Trophoblast cell (in vitro differentiated cells and primary cell): Measurements from ENCODE around the gene COA3.

Experiments used
- DNase-seq, 2 donors: peaks; one replicate each; pipeline ENCODE4 v3.0.0-alpha.2; 2016
- H2AFZ ChIP-seq: 2 replicates; pipeline ENCODE4 v1.6.1; 2013; ENCODE audit warnings: low read length, moderate library complexity, mild to moderate bottlenecking; ENCODE audit not compliant: insufficient read depth, poor library complexity
- H2AK5ac ChIP-seq: 2 replicates; pipeline ENCODE4 v1.6.1; 2013; ENCODE audit warnings: mild to moderate bottlenecking, low read length
- H2BK120ac ChIP-seq: 2 replicates; pipeline ENCODE4 v1.6.1; 2013; ENCODE audit warnings: low read length, mild to moderate bottlenecking, moderate library complexity; ENCODE audit not compliant: insufficient read depth, poor library complexity
- H2BK12ac ChIP-seq: 2 replicates; pipeline ENCODE4 v1.6.1; 2013; ENCODE audit warnings: mild to moderate bottlenecking, low read length, moderate library complexity
- H2BK5ac ChIP-seq: 2 replicates; pipeline ENCODE4 v1.6.1; 2013; ENCODE audit warnings: low read length, low read depth, moderate library complexity, mild to moderate bottlenecking; ENCODE audit not compliant: poor library complexity
- H3K14ac ChIP-seq: 2 replicates; pipeline ENCODE4 v1.6.1; 2013; ENCODE audit warnings: mild to moderate bottlenecking, low read length
- H3K18ac ChIP-seq: 2 replicates; pipeline ENCODE4 v1.6.1; 2013; ENCODE audit warnings: mild to moderate bottlenecking, low read length
- H3K23ac ChIP-seq: 2 replicates; pipeline ENCODE4 v1.6.1; 2013; ENCODE audit warnings: low read length
- H3K27ac ChIP-seq: 2 replicates; pipeline ENCODE4 v1.5.1; 2013; ENCODE audit warnings: low read depth, mild to moderate bottlenecking, inconsistent platforms, low read length, moderate library complexity
- H3K27me3 ChIP-seq: 2 replicates; pipeline ENCODE4 v1.6.1; 2013; ENCODE audit warnings: inconsistent platforms, mild to moderate bottlenecking, low read length, moderate library complexity; ENCODE audit not compliant: insufficient read depth
- H3K36me3 ChIP-seq, 2 experiments: 1 replicate in 1 of 2; 2 replicates in 1 of 2; pipeline ENCODE4 v1.6.1; 2013; ENCODE audit warnings: low read length in 2 of 2, mild to moderate bottlenecking in 2 of 2, moderate library complexity in 1 of 2; ENCODE audit not compliant: insufficient read depth in 2 of 2, control insufficient read depth in 1 of 2
- H3K4ac ChIP-seq: 2 replicates; pipeline ENCODE4 v1.6.1; 2013; ENCODE audit warnings: low read depth, mild to moderate bottlenecking, low read length, moderate library complexity
- H3K4me1 ChIP-seq, 2 experiments: 1 replicate in 1 of 2; 2 replicates in 1 of 2; pipeline ENCODE4 v1.6.1; 2013; ENCODE audit warnings: low read length in 2 of 2, mild to moderate bottlenecking in 2 of 2, moderate library complexity in 1 of 2; ENCODE audit not compliant: insufficient read depth in 2 of 2, control insufficient read depth in 1 of 2
- H3K4me2 ChIP-seq: 2 replicates; pipeline ENCODE4 v1.6.1; 2013; ENCODE audit warnings: inconsistent platforms, mild to moderate bottlenecking, low read length, moderate library complexity
- H3K4me3 ChIP-seq: 2 replicates; pipeline ENCODE4 v1.5.1; 2013; ENCODE audit warnings: mild to moderate bottlenecking, low read depth, low read length, inconsistent platforms
- H3K79me1 ChIP-seq: one replicate; pipeline ENCODE4 v1.6.1; 2013; ENCODE audit warnings: low read length
- H3K79me2 ChIP-seq: 2 replicates; pipeline ENCODE4 v1.6.1; 2013; ENCODE audit warnings: low read length, mild to moderate bottlenecking; ENCODE audit not compliant: control insufficient read depth, insufficient read depth, poor library complexity
- H3K9ac ChIP-seq: 2 replicates; pipeline ENCODE4 v1.6.1; 2013; ENCODE audit warnings: mild to moderate bottlenecking, low read length
- H3K9me3 ChIP-seq: 2 replicates; pipeline ENCODE4 v1.6.1; 2013; ENCODE audit warnings: low read depth, mild to moderate bottlenecking, control low read depth, inconsistent platforms, low read length; ENCODE audit not compliant: insufficient read depth
- H4K12ac ChIP-seq: 2 replicates; pipeline ENCODE4 v1.6.1; 2013; ENCODE audit warnings: low read depth, mild to moderate bottlenecking, low read length, moderate library complexity
- H4K8ac ChIP-seq: 2 replicates; pipeline ENCODE4 v1.6.1; 2013; ENCODE audit warnings: low read depth, mild to moderate bottlenecking, low read length, moderate library complexity
- H4K91ac ChIP-seq: one replicate; pipeline ENCODE4 v1.6.1; 2013; ENCODE audit warnings: low read depth, mild to moderate bottlenecking, low read length, moderate library complexity
- WGBS: extraction: QIAGEN DNeasy Blood & Tissue Kit; methylation state at CpG from one replicate; pipeline ENCODE4 v1.1.7; 2013; ENCODE audit warnings: missing lambda C conversion rate; ENCODE audit not compliant: insufficient read length, insufficient coverage; ENCODE audit errors: extremely low coverage; 5-methylcytosine and 5-hydroxymethylcytosine counted together

The COA3 gene

DNA sequence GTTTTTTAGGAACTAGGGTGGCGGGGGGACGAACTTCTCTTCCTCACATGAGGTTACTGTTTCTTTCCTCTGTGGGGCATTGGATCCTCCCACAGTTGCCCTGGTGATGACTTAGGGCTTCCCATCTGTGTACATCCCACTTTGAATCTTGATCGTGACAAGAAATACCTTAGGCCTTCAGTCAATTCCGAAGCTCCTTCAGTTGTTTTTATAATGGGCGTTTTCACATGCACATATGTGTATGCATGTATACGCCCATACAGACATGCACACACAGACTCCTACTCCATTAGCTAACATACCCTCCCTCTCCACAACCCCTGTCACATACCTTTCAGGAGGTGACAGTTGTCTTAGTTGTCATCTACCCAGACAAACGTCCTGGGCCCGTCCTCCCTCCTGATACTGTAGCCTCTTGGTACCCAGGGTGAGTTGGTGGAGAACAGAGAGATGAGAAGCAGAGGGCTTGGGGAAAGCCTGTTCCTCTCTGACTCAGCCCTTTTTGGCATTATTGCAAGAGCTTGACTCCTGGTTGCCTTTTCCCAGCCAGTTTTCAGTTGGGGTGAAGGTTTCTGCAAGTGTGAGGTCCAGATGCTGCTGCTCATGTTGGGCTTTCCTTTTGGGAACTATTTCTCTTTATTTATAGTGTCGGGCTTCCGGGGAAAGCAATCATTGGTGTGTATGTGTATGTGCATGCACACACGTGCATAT, 43.6 kb upstream of the COA3 start:
- Histone ChIP-seq H4K8ac (no peak overlapping the region), H2BK5ac (no peak overlapping the region), H3K9ac (no peak overlapping the region), H3K23ac (no peak overlapping the region), H3K36me3 (peaks cover 51 to 70% of the 10 kb centered on the region in 2 experiments), H3K9me3 (no peaks in the 10 kb centered on the region), H3K4me1 (no peaks in the 10 kb centered on the region), H4K12ac (no peak overlapping the region), H3K4me2 (no peak overlapping the region), H4K91ac (no peak overlapping the region), H3K4me3 (no peak overlapping the region), H3K79me1 (no peaks in the 10 kb centered on the region), H2AFZ (no peak overlapping the region), H2BK12ac (no peak overlapping the region), H2AK5ac (no peak overlapping the region), H3K27ac (no peak overlapping the region), H3K14ac (no peak overlapping the region), H3K4ac (no peak overlapping the region), H2BK120ac (no peak overlapping the region), H3K27me3 (no peaks in the 10 kb centered on the region), H3K79me2 (no peaks in the 10 kb centered on the region), H3K18ac (no peak overlapping the region)
- no peak for DNase-seq
- WGBS = no CpG with 5 or more reads among the region's 11 CpGs

DNA sequence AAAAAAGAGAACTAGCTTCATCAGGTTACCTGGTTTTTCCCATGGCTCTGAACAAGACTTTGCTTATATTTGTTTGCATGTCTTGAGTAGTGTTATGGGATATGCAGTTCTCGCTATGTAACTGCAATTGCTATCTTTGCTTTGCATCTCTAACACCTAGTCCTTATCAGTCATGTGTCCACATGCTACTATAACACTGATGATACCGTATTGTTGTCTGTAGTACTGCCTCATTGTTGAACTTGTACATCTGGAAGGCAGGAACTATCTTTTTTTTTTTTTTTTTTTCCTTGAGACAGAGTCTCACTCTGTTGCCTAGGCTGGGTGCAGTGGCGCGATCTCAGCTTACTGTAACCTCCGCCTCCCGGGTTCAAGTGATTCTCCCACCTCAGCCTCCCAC, 37.2 kb upstream of the COA3 start:
- no peak overlapping the region for H3K4me2 ChIP-seq
- no peak overlapping the region for H3K23ac ChIP-seq
- H2BK120ac ChIP-seq = no peak overlapping the region

DNA sequence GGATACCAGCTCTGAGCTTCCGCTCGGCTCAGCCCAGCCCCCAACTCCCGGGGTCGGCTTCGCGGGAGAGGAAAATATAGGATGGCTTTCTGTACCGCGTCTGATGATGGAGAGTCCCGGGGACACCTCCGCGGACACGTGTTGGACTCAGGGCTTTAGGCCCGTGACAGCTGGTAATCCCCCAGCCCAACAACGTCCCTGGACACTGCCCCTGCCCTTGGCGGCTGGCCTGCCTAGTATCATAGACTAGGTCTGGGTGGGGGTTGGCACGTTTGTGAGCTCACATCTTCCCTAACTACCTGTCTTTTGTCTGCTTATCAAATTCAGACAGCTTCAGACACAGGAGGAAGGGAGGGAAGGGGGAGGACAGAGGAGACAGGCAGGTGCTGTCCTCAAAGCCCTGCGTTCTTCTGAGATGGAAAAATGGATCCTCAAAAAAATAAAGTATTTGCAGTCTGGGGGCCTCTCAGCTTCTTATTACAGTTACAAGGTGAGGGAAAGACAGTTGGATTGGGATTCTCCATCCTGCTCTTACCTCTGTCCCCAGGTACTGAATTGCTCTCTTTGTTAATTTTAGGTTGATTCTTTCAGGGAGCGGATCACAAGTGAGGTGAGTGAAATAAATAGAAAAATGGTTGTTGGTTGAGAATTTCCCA, 35.4 kb upstream of the COA3 start:
- peak in 1 of 2 donors; percentile 9 for DNase-seq
- H3K27ac ChIP-seq = no peak overlapping the region
- peak overlapping the region; percentile 90 for H2AFZ ChIP-seq
- H3K14ac ChIP-seq = peak overlapping the region; percentile 48
- H4K91ac ChIP-seq = peak overlapping the region; percentile 71
- H4K8ac ChIP-seq = peak overlapping the region; percentile 95
- peak overlapping the region; percentile 44 for H3K18ac ChIP-seq
- peaks cover 19 to 37% of the 10 kb centered on the region in 2 experiments for H3K36me3 ChIP-seq
- H2AK5ac ChIP-seq = peak overlapping the region; percentile 16
- peak overlapping the region; percentile 95 for H3K4ac ChIP-seq
- no peaks in the 10 kb centered on the region for H3K27me3 ChIP-seq
- no peak overlapping the region for H2BK12ac ChIP-seq
- H3K4me1 ChIP-seq = peaks cover 0 to 3% of the 10 kb centered on the region in 2 experiments
- peak overlapping the region; percentile 83 for H3K4me2 ChIP-seq
- peak overlapping the region; percentile 95 for H3K9ac ChIP-seq
- WGBS = no CpG with 5 or more reads among the region's 18 CpGs
- peak overlapping the region; percentile 81 for H4K12ac ChIP-seq
- H3K9me3 ChIP-seq = no peaks in the 10 kb centered on the region
- H3K79me1 ChIP-seq = peaks cover 10% of the 10 kb centered on the region
- H3K79me2 ChIP-seq = peaks cover 8% of the 10 kb centered on the region
- peak overlapping the region; percentile 4 for H3K23ac ChIP-seq
- peak overlapping the region; percentile 56 for H2BK120ac ChIP-seq
- peak overlapping the region; percentile 85 for H3K4me3 ChIP-seq
- peak overlapping the region; percentile 35 for H2BK5ac ChIP-seq

More for the DNA sequence above, 37.2 kb upstream of the COA3 start:
- no CpG with 5 or more reads among the region's 6 CpGs for WGBS
- Histone ChIP-seq H2BK5ac (no peak overlapping the region), H4K8ac (no peak overlapping the region), H2BK12ac (no peak overlapping the region), H3K4me3 (no peak overlapping the region), H3K4me1 (peaks cover 0 to 3% of the 10 kb centered on the region in 2 experiments), H4K91ac (no peak overlapping the region), H2AFZ (no peak overlapping the region), H3K18ac (no peak overlapping the region), H4K12ac (no peak overlapping the region), H3K14ac (no peak overlapping the region), H3K9ac (no peak overlapping the region), H3K9me3 (no peaks in the 10 kb centered on the region), H3K4ac (no peak overlapping the region), H2AK5ac (no peak overlapping the region), H3K79me2 (peaks cover 8% of the 10 kb centered on the region), H3K36me3 (peaks cover 24 to 50% of the 10 kb centered on the region in 2 experiments), H3K27me3 (no peaks in the 10 kb centered on the region), H3K79me1 (peaks cover 10% of the 10 kb centered on the region), H3K27ac (no peak overlapping the region)
- peak in 1 of 2 donors; percentile 17 for DNase-seq

DNA sequence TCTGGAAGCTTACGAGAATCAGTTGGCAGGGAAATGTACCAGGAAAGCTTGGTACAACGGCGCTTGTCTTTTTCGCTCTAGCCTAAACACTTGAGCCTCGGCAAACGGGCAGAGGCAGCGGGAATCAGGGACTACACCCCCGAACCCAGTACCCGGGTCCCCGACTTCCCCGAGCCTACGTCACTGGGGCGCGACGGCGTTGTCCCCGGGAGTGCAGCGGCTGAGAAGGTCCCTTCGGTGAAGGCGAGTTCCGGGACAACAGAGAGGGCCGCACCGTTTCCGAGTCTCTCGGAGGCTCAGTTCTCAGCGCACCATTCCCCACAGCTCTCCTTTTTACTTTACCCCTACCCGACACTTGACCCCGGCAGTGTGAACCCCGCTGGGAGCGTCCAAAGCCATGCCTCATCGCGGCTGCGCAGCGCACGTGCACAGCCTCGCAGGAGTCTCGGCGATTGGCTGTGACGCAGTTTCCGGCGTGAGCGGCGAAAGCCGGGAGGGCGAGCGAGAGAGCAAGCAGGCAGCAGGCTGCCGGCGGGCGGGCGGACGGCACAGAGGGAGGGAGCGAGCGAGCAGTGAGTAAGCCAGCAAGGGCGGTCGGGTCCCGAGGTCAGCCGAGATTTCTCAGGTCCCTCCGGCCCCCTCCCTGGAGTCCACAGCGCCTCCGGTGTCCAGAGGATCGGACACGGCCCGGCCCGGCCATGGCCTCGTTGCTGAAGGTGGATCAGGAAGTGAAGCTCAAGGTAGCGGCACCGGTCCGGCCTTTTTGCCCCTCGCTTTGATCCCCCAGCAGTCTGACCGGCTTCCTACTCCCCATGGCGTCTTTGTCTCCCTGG, 34.6 kb upstream of the COA3 start, which contains the start of gene PSME3:
TSS of gene PSME3 (plus strand) at position 464 of the 833 bp plus-strand sequence. CDS start at position 699, 235 bp downstream.
- Histone ChIP-seq H2BK120ac (peak within 1 kb of the TSS; percentile 56), H3K14ac (peak within 1 kb of the TSS; percentile 58), H3K36me3 (peaks cover 14 to 30% of the 10 kb centered on the region in 2 experiments), H3K4me2 (peak within 1 kb of the TSS; percentile 83), H4K91ac (peak within 1 kb of the TSS; percentile 80), H3K4ac (peak within 1 kb of the TSS; percentile 95), H2AFZ (peak within 1 kb of the TSS; percentile 90), H3K9me3 (no peaks in the 10 kb centered on the region), H4K8ac (peak within 1 kb of the TSS; percentile 95), H3K27me3 (no peaks in the 10 kb centered on the region), H3K4me1 (peaks cover 0 to 3% of the 10 kb centered on the region in 2 experiments), H2BK12ac (no peak within 1 kb of the TSS), H3K18ac (peak within 1 kb of the TSS; percentile 44), H3K4me3 (peak within 1 kb of the TSS; percentile 85), H3K9ac (peak within 1 kb of the TSS; percentile 95), H3K79me1 (peaks cover 10% of the 10 kb centered on the region), H4K12ac (peak within 1 kb of the TSS; percentile 81), H2BK5ac (peak within 1 kb of the TSS; percentile 35), H2AK5ac (peak within 1 kb of the TSS; percentile 16), H3K23ac (peak within 1 kb of the TSS; percentile 4), H3K79me2 (peaks cover 8% of the 10 kb centered on the region), H3K27ac (peak within 1 kb of the TSS; percentile 57)
- WGBS = no CpG with 5 or more reads among the region's 71 CpGs
- DNase-seq = peak; percentile 91 to 95
